ENCODE measurements around the gene TRAFD1.

Gene TRAFD1

GRCh38 chr12:112161711-112162110, 36.4 kb downstream of the TRAFD1 start:
- DNase-seq: no peak

- no peak for DNase-seq
Measured at GRCh38 chr12:112162241-112162790, 37.0 kb downstream of the TRAFD1 start.

- no peak for DNase-seq
Measured at GRCh38 chr12:112163056-112163455, 37.7 kb downstream of the TRAFD1 start.

GRCh38 chr12:112163471-112163991, 38.2 kb downstream of the TRAFD1 start:
- no peak for DNase-seq

GRCh38 chr12:112164011-112164660, 38.8 kb downstream of the TRAFD1 start:
- no peak for DNase-seq

- no peak for DNase-seq
Measured at GRCh38 chr12:112165624-112166023, 40.3 kb downstream of the TRAFD1 start.

GRCh38 chr12:112166051-112167015, 41.0 kb downstream of the TRAFD1 start:
- no peak for DNase-seq

- DNase-seq: no peak
Measured at GRCh38 chr12:112167031-112167461, 41.7 kb downstream of the TRAFD1 start.

GRCh38 chr12:112167718-112168525, 42.6 kb downstream of the TRAFD1 start:
- DNase-seq: no peak

- no peak for DNase-seq
Measured at GRCh38 chr12:112168561-112168971, 43.2 kb downstream of the TRAFD1 start.

GRCh38 chr12:112169161-112169872, 44.0 kb downstream of the TRAFD1 start:
- DNase-seq: no peak

- no peak for DNase-seq
Measured at GRCh38 chr12:112169966-112170365, 44.6 kb downstream of the TRAFD1 start.

- DNase-seq: no peak
Measured at GRCh38 chr12:112170376-112170775, 45.0 kb downstream of the TRAFD1 start.

- no peak for DNase-seq
Measured at GRCh38 chr12:112170971-112171596, 45.7 kb downstream of the TRAFD1 start.

GRCh38 chr12:112172556-112173324, 47.4 kb downstream of the TRAFD1 start:
- no peak for DNase-seq

- DNase-seq: no peak
Measured at GRCh38 chr12:112175361-112176155, 50.2 kb downstream of the TRAFD1 start.

GRCh38 chr12:112176321-112177010, 51.1 kb downstream of the TRAFD1 start:
- no peak for DNase-seq

GRCh38 chr12:112178796-112179195, 53.4 kb downstream of the TRAFD1 start:
- DNase-seq: no peak

GRCh38 chr12:112179341-112179740, 54.0 kb downstream of the TRAFD1 start:
- no peak for DNase-seq
